ENCODE measurements around the gene LASP1.
A peak's percentile ranks its signal among the peaks of the same experiment; 100 is the strongest.
"Not testable (repeated sequence)": the region's sequence is repeated elsewhere in the genome, so short reads cannot be mapped to it uniquely, and the experiment has no call there.

The LASP1 gene

GRCh38 chr17:38939987-38940386 lies 70.1 kb downstream of the LASP1 start:
- no peak for DNase-seq (ENCODE audit: low read depth)

- DNase-seq (ENCODE audit: low read depth): no peak
Observed at GRCh38 chr17:38940404-38940803, 70.5 kb downstream of the LASP1 start.

GRCh38 chr17:38942696-38943334 lies 73.0 kb downstream of the LASP1 start:
- no peak for DNase-seq (ENCODE audit: low read depth)

GRCh38 chr17:38943607-38944006 lies 73.7 kb downstream of the LASP1 start:
- DNase-seq (ENCODE audit: low read depth): no peak

- DNase-seq (ENCODE audit: low read depth): no peak
Observed at GRCh38 chr17:38947189-38947588, 77.3 kb downstream of the LASP1 start.

DNA sequence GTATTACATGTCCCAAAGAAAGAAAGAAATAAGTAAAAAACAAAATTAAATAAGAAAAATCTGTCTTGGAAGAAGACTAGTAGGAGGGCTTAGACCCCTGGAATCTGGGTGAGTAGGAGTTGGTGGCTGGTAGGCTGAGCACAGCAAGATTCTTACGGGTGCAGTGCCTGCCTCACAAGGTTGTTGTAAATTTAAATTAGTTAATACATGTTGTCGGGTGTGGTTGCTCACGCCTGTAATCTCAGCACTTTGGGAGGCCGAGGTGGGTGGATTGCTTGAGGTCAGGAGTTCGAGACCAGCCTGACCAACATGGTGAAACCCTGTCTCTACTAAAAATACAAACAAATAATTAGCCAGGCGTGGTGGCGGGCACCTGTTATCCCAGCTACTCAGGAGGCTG lies 83.9 kb downstream of the LASP1 start:
- not testable (repeated sequence) for DNase-seq (ENCODE audit: low read depth)

GRCh38 chr17:38958326-38958725 lies 88.5 kb downstream of the LASP1 start:
- DNase-seq (ENCODE audit: low read depth): no peak

GRCh38 chr17:38958756-38959155 lies 88.9 kb downstream of the LASP1 start:
- DNase-seq (ENCODE audit: low read depth): no peak

DNA sequence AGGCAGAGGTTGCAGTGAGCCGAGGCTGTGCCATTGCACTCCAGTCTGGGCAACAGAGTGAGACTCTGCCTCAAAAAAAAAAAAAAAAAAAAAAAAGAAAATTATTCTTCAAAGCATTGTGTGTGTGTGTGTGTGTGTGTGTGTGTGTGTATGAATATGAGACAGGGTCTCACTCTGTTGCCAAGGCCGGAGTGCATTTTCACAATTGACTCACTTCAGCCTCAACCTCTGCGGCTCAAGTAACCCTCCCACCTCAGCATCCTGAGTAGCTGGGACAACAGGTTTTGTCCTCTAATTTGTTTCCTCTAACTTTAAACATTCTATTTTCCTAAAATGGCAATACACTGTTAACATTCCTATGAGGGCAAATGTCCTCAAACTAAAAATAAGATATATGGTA lies 89.7 kb downstream of the LASP1 start:
- no peak for DNase-seq (ENCODE audit: low read depth)

- DNase-seq (ENCODE audit: low read depth): no peak
Observed at GRCh38 chr17:38960402-38960801, 90.5 kb downstream of the LASP1 start.

DNA sequence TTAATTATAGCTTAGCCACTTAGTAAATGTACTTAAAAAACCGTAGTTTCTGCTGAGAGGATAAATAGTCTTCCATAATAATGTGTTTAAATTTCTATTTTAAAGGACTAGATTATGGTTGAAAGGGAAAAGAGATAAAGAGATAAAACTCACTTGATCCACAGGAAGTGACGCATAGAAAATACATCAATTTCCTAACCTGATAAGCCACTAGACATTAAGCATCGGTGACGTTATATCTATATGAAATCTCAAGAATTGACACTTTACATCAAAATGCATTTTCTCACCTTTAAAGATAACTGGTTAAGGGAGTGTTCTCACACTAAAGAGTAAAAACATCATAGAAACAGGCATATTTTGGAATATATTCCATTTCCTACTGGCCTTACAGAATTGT lies 91.6 kb downstream of the LASP1 start:
- no peak for DNase-seq (ENCODE audit: low read depth)

GRCh38 chr17:38967290-38967738 lies 97.5 kb downstream of the LASP1 start, which contains the start of gene FBXO47:
Gene FBXO47, minus strand, starts transcription at chr17:38967403. Its CDS starts 4,378 bp downstream, at chr17:38963025.
- DNase-seq (ENCODE audit: low read depth): peak; percentile 83

DNA sequence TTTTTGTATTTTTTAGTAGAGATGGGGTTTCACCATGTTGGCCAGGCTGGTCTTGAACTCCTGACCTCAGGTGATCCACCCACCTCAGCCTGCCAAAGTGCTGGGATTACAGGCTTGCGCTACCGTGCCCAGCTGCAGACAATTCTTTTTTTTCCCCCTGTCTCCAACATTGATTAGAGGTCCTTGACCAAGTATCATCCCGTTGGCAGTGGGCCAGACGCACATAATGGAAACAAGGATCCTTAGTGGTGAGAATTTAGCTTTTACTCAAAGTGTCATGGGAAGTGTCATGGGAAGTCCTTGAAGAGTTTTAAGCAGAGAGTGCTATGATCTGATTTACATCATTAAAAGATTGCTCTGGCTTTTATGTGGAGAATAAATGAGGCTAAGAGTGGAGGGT lies 99.4 kb downstream of the LASP1 start:
- no peak for DNase-seq (ENCODE audit: low read depth)

- DNase-seq (ENCODE audit: low read depth): no peak
Observed at GRCh38 chr17:38970128-38970527, 100.3 kb downstream of the LASP1 start.

DNA sequence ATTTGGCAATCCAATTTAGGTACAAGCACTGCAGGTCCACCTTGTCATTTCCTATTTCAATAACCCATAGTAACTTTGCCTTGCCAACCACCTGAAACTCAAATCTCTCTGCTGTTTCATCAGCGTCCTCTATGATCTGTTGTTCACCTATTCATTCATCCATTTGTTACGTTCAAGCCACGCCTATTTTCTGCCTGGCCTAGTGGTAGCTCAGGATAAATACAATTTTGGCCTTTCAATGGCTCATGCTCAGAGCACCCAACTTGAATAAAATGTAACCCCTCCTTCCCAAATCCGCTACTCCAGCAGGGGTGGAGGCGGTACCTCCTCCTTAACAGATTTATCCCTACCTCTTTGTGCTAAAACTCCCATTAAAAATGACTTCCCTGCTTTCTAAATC lies 100.9 kb downstream of the LASP1 start:
- no peak for DNase-seq (ENCODE audit: low read depth)

Data from activated gamma-delta T cell treated with anti-CD3 and anti-CD28 coated beads, Interleukin-2, amount 50 U/mL, for 16 hours (primary cell).